Mucosa of gallbladder (tissue), 1 donor: ENCODE measurements around the gene TRIM22. TPM values are rescaled to one million over a fixed set of nuclear protein-coding genes. Genes with fewer than 3 reads are reported as not detected.
"Not testable (repeated sequence)": the region's sequence is repeated elsewhere in the genome, so short reads cannot be mapped to it uniquely, and the experiment has no call there.

Experiments
- DNase-seq: peaks from one replicate; pipeline ENCODE4 v3.0.0-alpha.2; 2020; ENCODE audit warnings: low spot score
- total RNA-seq: library from RNA; stranded (reverse); gene quantifications from one replicate; pipeline ENCODE4 v1.2.1, GENCODE V29; 2021
- donor health status: DM: no; HTN: no; CAD: no.

The TRIM22 gene
- total RNA-seq, 1 donor from 2014 or later = 43.9 TPM

- DNase-seq = not testable (repeated sequence)
Observed at GRCh38 chr11:5691238-5691963, 1.8 kb downstream of the TRIM22 start.

GRCh38 chr11:5691964-5692361, 2.4 kb downstream of the TRIM22 start:
- no peak for DNase-seq

- no peak for DNase-seq
Observed at GRCh38 chr11:5694642-5695041, 5.1 kb downstream of the TRIM22 start.

GRCh38 chr11:5695580-5695979, 6.0 kb downstream of the TRIM22 start:
- no peak for DNase-seq

- no peak for DNase-seq
Observed at GRCh38 chr11:5696210-5696609, 6.6 kb downstream of the TRIM22 start.

GRCh38 chr11:5698281-5698680, 8.7 kb downstream of the TRIM22 start:
- no peak for DNase-seq

- DNase-seq = no peak
Observed at GRCh38 chr11:5700421-5701054, 10.9 kb downstream of the TRIM22 start.

- no peak for DNase-seq
Observed at GRCh38 chr11:5701055-5701577, 11.5 kb downstream of the TRIM22 start.

- DNase-seq = no peak
Observed at GRCh38 chr11:5703741-5704536, 14.3 kb downstream of the TRIM22 start.

GRCh38 chr11:5705688-5706087, 16.1 kb downstream of the TRIM22 start:
- no peak for DNase-seq

- DNase-seq = no peak
Observed at GRCh38 chr11:5712507-5712906, 22.9 kb downstream of the TRIM22 start.

GRCh38 chr11:5713695-5714094, 24.1 kb downstream of the TRIM22 start:
- no peak for DNase-seq

GRCh38 chr11:5716518-5716917, 26.9 kb downstream of the TRIM22 start:
- DNase-seq = not testable (repeated sequence)

- no peak for DNase-seq
Observed at GRCh38 chr11:5719703-5720495, 30.3 kb downstream of the TRIM22 start.

GRCh38 chr11:5722622-5723021, 33.0 kb downstream of the TRIM22 start:
- DNase-seq = peak; percentile 34

- DNase-seq = no peak
Observed at GRCh38 chr11:5726351-5726750, 36.8 kb downstream of the TRIM22 start.

GRCh38 chr11:5727691-5728090, 38.1 kb downstream of the TRIM22 start:
- DNase-seq = no peak

GRCh38 chr11:5736396-5736795, 46.8 kb downstream of the TRIM22 start, which contains the start of gene OR56B1:
Gene OR56B1, plus strand, starts transcription at chr11:5736448. Its CDS starts 69 bp downstream, at chr11:5736517.
- no peak for DNase-seq

GRCh38 chr11:5737091-5737490, 47.5 kb downstream of the TRIM22 start:
- no peak for DNase-seq

- no peak for DNase-seq
Observed at GRCh38 chr11:5737670-5738392, 48.2 kb downstream of the TRIM22 start.

GRCh38 chr11:5738431-5738830, 48.8 kb downstream of the TRIM22 start:
- DNase-seq = no peak
